Right ventricle myocardium superior (tissue), 1 donor: ENCODE measurements around the gene BLM. TPM values are rescaled to one million over a fixed set of nuclear protein-coding genes. Genes with fewer than 3 reads are reported as not detected.
"Not testable (repeated sequence)": the region's sequence is repeated elsewhere in the genome, so short reads cannot be mapped to it uniquely, and the experiment has no call there.

ENCODE experiments used
- ATAC-seq: fragments of 200-7000 bp; cut with Tn5 transposase; one replicate; pipeline ENCODE4 v1.9.1; 2020; ENCODE audit warnings: mild to moderate bottlenecking; ENCODE audit not compliant: poor library complexity
- DNase-seq: peaks from one replicate; pipeline ENCODE4 v3.0.0-alpha.2; 2020
- intact Hi-C: fragments of 100-400 bp; cut with DNase I; formaldehyde crosslinking; loops from one replicate; pipeline ENCODE4 v1.11.2; 2022
- total RNA-seq: library from RNA; stranded (reverse); fragmentation: NEBNext Ultra II Directional; extraction: Animal tissue kit (Norgen Biotek cat#: 25700); gene quantifications from one replicate; pipeline ENCODE4 v1.2.1, GENCODE V29; 2021
- donor health status: DM: no; HTN: yes; CAD: no; lungs with severe emphysema.

BLM gene
- total RNA-seq, 1 donor from 2014 or later = 37.0 TPM

DNA sequence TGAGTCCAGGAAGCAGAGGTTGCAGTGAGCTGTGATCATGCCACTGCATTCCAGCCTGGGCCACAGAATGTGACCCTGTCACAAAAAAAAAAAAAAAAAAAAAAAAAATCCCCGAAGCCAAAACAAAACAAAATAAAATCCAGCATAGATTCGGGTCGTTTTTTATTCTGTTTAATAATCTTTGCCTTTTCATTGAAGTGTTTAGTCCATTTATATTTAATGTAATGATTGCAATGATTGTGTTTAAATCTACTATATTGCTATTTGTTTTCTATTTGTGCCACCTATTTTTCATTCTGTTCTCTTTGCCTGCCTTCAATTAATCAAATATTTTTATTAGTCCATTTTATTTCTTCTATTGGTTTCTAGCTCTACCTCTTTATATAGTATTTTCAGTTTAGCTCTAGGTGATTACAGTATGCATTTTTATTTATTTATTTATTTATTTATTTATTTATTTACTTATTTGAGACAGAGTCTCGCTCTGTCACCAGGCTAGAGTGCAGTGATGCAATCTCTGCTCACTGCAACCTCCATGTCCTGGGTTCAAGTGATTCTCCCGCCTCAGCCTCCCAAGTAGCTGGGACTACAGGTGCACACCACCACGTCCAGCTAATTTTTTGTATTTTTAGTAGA is 27.7 kb upstream of the BLM start:
- intact Hi-C loops, ATAC-seq, DNase-seq: not testable (repeated sequence)

DNA sequence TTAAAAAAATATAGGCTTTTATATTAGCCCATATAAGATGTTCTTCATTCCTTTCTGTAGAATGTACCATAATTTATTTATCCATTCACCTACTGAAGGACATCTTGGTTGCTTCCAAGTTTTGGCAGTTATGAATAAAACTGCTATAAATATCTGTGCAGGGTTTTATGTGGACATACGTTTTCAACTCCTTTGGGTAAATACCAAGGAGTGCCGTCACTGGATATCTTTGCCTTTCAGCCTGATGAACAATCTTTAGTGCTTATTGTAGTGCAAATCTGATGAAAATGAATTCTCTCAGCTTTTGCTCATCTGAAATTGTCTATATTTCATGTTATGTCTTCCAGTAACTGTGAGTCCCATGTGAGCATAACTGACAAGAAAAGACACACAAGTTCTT is 26.6 kb upstream of the BLM start:
- intact Hi-C loops = no loop called here
- ATAC-seq = no peak
- DNase-seq = no peak

DNA sequence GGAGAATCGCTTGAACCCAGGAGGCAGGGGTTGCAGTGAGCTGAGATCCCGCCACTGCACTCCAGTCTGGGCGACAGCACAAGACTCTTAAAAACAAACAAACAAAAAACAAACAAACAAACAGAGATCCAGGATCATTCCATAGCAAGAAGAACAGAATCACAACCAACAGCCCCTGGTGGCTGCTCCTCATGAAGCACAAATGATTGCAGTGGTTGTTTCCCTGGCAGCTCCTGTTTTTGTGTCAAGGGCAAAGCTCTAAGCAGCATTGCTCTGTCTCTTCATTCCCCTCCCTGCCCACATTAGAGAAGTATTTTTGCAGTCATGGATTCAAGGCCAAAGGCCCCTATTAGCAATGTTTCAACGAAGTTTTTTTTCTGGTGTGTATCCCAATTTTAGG is 25.8 kb upstream of the BLM start:
- DNase-seq = no peak
- no peak for ATAC-seq
- intact Hi-C loops = no loop called here

DNA sequence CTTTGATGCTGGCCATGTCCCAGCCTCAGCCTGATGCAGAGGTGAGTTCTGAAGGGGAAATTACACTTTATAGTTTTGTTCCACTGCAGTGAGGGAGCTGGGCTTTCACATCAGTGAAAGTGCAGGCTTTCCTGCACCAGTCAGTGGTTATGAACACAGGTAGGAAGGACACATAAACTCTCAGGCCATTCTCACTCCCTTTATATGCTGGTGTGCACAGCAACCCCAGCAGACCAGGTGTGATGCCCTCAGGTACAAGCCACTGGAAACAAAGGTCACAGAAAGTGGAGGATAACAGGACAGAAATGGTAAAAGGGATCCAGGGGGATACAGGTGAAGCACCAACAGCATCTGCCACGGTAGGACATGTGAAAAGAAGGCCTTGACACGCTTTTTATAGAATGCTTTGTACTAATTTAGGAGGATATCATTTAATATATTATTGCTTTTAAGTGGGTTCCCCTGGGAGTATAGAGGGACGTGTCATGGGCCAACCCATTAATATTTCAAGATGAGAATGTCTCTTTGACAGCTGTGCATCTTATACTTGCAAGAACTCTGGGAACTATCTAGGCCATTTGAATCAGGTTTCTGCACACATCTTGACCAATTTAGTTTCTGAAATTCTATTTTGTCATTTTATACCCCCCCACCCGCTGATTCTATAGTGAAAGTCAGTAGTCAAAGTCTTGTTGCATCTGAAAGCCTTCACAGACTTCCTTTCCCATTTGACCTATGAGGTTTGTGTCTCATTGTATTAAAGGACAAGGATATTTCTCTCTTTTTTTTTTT is 25.0 kb upstream of the BLM start:
- ATAC-seq = no peak
- intact Hi-C loops = loop anchor here (2.0 kb wide), 1 partner anchor 43 kb away; no protein-coding TSS in a partner anchor
- no peak for DNase-seq

DNA sequence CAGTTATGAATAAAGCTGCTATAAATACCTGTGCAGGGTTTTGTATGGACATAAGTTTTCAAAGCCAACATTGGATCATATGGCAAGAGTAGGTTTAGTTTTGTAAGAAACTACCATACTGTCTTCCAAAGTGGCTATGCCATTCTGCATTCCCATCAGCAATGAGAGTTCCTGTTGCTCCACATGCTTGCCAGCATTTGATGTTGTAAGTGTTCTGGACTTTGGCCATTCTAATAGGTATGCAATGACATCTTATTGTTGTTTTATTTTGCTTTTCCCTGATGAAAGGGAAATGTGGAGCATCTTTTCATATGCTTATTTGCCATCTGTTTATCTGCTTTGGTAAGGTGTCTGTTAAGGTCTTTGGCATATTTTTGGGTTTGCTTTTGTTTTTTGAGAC is 22.2 kb upstream of the BLM start:
- ATAC-seq (no peak), DNase-seq (no peak)
- intact Hi-C loops = no loop called here

DNA sequence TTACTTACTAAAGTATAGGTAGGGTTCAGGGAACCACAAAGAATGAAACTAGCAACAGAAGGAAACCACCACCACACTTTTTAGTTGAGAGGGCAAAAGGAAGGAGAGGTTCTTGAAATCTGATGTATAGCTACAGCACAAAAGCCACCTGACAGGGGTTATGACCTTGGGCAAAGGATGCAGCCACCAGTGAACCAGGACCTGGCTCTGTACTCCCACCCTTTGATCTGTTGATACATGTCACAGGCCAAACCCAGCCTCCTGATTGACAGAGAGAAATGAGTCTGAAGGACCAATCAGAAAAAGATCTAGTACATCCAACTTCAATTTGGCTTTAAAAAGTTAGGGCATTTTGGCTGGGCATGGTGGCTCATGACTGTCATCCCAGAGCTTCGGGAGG is 20.0 kb upstream of the BLM start:
- intact Hi-C loops = no loop called here
- no peak for DNase-seq
- no peak for ATAC-seq

DNA sequence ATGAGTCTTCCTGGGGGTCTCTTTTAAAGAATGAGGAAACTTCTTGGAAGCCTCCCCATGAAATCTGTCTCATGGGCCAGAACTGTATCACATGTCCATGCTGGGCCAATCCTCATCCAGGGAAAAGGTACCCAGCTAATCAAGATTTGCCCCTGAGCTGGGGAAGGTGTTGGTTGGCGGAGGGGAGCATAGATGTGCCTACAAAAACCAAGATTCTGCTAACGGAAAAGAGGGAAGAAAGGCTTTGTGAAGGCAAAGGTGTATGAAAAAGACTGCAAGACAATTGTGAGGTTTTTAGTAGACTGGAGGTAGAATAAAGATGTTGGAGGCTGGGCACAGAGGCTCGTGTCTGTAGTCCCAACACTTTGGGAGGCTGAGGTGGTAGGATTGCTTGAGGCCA is 18.5 kb upstream of the BLM start:
- no peak for DNase-seq
- intact Hi-C loops = no loop called here
- ATAC-seq = no peak

DNA sequence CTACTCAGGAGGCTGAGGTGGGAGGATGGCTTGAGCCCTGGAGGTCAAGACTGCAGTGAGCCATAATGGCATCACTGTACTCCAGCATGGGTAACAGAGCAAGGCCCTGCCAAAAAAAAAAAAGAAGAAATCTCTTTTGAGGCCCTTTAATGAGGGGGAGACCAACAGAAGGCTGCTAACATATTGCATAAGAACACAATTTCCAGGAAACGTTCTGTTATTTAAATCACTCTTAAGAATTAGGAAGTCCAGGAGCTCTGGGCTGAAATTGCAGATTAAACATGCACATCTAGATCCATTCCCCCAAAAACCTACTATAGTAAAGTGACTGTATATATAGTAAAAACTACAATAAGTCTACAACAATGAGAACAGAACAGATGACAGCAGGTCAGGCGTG is 16.1 kb upstream of the BLM start:
- ATAC-seq = peak; percentile 22
- intact Hi-C loops = no loop called here
- no peak for DNase-seq

DNA sequence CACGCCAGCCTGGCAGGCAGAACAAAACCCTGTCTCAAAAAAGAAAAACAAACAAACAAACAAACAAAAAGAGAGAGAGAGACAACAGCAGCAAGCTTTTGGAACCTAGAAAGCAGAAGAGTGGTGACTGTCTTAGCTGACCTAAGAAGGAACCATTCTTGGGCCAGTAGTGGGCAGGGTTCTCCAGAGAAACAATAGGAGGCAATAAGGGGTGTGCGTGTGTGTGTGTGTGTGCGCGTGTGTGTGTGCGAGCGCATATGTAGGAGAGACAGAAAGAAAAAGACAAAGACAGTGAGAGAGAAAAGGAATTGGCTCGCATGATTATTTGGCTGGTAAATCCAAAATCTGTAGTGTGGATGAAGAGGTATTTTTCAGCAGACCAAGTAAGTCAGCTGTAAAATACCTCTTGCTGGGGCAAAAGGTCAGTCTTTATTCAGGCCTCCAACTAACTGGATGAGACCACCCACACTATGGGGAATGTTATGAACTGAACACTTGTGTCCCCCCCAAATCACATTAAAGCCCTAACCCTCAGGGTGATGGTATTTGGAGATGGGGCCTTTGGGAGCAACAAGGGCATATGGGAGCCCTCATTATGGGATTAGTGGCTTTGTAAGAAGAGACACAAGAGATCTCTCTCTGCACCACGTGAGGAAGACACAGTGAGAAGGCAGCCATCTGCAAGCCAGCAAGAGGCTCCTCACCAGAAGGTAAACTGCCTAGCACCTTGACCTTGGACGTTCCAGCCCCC is 15.1 kb upstream of the BLM start:
- peak; percentile 67 for ATAC-seq

DNA sequence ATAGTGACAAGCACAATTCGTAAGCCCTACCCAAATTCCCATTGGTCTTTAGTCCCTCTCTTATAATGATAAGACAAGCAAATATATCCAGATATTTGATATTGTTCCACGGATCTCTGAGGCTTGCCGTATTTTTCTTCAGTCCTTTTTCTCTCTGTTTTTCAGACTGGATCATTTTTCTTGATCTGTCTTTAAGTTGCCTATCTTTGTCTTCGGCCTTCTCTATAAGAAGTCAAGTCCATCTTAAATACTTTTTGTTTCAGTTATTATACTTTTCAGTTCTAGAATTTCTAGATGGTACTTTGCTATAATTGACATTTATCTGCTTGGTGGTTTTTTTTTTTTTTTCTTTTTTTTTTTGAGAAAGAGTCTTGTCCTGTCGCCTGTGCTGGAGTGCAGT is 13.7 kb upstream of the BLM start:
- DNase-seq = no peak
- no peak for ATAC-seq
- intact Hi-C loops = no loop called here

More for the DNA sequence above, 15.1 kb upstream of the BLM start:
- intact Hi-C loops = no loop called here
- peak; percentile 59 for DNase-seq

DNA sequence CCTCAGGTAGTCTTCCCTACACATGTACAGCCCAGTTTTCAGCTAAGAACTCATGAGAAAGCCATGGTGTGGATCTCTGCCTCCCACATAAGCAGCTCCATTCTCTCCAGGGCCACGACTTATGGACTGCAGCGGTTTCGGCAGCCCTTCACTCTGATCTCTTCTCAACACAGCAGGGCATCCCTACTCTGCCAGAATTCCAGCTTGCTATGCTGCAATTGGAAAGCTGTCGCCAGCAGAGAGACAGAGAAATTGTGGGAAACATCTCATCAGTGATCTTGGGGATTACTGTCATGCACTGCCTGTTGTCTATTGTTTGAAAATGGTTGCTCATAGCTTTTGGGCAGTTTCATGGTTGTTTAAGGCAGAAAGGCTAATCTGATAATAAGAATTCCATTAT is 11.9 kb upstream of the BLM start:
- DNase-seq (no peak), ATAC-seq (no peak)
- intact Hi-C loops = no loop called here

DNA sequence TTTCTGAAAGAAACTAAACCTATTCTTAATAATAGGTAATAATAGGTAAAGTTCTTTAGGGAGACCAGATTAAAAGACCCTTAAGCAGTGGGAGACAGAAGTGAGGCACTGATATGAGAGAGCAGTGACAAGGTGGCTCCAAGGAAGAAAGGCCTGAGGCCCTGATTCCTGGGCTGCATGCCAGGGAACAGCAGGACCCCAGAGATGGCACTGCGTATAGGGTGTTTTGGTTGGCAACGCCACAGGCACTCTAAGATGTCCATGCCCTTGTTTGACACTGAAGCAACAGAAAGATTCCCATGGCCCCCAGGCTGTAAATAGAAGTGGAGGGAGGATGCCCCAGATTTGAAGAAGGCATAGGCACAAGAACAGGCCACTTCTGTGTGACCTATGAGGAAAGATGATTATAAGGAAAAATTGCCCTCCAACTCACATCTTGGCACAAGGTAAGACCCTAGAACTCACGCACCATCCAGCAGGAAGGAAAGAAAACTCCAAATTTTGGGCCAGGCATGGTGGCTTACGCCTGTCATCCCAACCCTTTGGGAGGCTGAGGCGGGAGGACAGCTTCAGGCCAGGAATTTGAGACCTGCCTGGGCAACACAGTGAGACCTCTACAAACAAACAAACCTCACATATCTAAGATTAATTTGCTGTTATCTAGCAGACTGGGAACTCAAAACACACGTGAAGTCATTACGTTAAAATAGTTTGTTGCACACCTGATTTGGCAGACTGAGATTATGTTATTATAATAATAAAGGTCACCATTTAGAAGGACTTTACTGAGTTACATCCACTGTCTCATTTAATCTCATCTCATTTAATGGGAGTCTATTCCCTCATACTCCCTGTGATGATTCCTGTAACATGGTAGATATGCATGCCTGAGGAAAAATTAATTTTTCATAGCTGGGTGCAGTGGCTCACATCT is 10.5 kb upstream of the BLM start:
- intact Hi-C loops = no loop called here

DNA sequence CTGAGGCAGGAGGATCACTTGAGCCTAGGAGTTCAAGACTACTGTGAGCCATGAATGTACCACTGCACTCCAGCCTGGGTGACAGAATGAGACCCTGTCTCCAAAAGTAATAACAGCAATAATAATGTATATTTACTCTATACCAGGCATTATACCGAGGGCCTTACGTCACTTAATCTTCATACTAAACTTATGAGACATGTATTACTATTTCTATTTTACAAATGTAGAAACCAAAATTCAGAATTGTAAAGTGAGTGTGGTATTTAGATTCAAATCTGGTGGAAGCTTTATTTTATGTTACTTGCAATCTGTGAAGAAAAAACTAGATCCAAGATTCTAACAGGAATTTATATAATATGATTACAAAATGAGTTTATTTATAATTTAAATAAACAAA is 9.7 kb upstream of the BLM start:
- intact Hi-C loops = no loop called here
- ATAC-seq (no peak), DNase-seq (no peak)

More for the DNA sequence above, 10.5 kb upstream of the BLM start:
- DNase-seq (no peak), ATAC-seq (no peak)

DNA sequence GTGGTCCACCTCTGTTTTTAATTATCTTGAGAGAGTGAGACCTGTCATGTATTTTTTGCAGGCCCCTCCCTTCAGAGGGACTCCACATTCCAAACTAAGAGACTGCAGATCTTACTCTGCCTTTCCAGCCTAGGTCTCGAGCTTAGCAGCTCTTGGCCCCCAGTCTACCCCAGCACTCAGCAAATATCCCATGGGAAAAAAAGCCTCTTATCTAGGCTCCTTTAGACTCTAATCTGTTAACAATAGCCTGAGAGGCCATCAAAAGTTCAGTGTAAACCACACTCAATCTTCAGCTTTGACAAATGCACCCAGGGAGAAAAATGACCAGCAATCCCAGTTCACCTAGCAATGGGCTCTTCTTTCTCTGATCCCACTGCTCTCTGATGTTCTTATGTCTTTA is 8.6 kb upstream of the BLM start:
- ATAC-seq (no peak), DNase-seq (no peak)
- intact Hi-C loops = no loop called here

DNA sequence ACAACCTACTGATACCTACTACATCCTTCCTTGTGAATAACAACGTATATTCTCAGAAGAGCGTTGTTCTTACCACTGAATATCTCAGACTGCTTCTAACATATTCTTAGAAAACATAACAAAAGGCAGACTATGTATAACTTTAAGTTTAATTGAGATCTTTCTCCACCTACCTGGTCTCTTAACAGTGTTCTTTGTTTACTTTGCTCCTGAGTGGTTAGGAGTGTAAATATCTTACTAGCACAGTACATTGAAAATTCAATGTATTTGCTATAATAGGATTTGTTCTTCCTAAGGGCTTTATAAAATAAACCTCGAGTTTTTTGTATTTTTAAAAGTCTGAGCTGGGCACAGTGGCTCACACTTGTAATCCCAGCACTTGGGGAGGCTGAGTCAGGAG is 7.9 kb upstream of the BLM start:
- intact Hi-C loops = no loop called here
- no peak for ATAC-seq
- DNase-seq = no peak

DNA sequence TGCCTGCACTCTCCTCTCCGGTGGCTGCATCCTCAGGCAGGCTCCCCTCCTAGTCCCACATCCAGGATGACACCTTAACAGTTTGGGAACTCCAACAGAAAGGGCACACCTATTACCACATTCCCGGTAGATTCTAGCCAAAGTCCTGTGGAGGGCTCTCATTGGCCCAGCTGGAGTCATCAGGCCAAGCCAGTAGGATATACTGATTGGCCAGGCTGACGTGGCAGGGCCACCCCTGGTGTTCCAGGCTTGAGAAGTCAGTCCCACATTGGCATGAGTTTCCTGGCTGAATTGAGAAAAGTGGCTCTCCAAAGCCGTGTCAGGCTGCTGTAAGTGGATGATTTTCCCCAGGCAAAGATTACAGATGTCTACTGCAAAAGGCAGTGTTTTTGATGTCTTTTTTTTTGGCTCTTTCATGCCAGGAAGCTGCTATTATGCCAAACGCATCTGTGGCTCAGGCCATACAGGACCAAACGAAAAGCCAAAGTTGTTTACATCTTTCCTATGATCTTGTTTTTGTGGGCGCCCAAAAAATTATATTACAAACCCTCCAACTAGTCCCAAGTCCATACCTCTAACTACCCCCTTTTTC is 6.6 kb upstream of the BLM start:
- no peak for ATAC-seq
- no peak for DNase-seq
- intact Hi-C loops = no loop called here

DNA sequence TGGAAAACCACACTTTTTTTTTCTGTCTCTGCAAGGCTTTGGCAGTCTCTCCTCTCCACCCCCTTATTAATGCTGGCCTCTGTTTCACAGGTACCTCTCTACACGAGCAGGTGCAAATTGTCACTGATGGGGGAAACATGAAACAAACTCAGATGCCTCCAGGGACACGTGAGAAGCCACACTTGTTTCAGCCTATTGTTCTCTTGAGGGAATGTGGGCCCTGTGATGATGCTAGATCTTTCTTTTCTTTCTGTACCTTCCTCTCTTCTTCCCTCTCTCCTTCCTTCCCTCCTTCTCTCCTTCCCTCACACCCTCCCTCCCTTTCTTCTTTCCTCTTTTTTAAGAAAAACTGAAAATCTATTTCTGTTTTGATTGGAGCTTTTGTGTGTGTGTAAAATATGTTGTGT is 5.7 kb upstream of the BLM start:
- no peak for ATAC-seq
- no peak for DNase-seq
- intact Hi-C loops = no loop called here

DNA sequence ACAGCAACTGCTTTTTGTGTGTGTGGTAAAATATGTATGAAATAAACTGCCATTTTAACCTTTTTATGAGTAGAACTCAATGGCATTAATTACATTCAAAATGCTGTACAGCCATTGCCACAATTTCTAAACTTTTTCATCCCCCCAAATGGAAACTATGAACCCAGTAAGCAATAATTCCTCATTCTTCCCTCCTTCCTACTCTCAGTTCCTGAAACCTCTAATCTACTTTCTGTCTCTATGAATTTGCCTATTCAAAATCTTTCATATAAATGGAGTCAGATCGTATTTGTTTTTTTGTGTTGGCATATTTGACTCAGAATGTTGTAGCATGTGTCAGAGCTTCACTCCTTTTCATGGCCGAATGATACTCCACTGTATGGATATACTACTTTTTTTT is 5.3 kb upstream of the BLM start:
- DNase-seq (no peak), ATAC-seq (no peak)
- intact Hi-C loops = no loop called here
